ENCODE data around the gene GATA6.
A peak's percentile ranks its signal among the peaks of the same experiment; 100 is the strongest.
"Not testable (repeated sequence)": the region's sequence is repeated elsewhere in the genome, so short reads cannot be mapped to it uniquely, and the experiment has no call there.

GATA6 gene

DNA sequence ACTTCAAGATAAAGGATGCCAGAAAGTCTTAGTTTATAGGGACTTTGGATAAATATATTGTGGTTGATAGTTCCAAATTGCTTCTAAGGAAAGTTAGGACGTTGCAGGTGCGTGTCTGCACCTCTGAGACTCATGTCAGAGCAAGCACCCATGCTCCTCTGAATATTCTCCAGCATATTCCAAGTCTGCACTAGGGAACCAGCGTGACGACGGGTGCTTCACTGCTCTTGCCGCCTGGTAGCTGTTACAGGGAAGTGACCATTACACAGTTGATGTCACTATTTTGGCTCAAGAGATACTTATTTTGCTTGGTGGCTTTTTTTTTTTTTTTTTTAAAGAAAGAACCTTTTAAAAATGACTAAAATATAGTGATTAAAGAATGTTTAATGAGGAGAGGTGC is 35.6 kb downstream of the GATA6 start:
- DNase-seq (ENCODE audit: low read depth in 2 of 2) = no peak

DNA sequence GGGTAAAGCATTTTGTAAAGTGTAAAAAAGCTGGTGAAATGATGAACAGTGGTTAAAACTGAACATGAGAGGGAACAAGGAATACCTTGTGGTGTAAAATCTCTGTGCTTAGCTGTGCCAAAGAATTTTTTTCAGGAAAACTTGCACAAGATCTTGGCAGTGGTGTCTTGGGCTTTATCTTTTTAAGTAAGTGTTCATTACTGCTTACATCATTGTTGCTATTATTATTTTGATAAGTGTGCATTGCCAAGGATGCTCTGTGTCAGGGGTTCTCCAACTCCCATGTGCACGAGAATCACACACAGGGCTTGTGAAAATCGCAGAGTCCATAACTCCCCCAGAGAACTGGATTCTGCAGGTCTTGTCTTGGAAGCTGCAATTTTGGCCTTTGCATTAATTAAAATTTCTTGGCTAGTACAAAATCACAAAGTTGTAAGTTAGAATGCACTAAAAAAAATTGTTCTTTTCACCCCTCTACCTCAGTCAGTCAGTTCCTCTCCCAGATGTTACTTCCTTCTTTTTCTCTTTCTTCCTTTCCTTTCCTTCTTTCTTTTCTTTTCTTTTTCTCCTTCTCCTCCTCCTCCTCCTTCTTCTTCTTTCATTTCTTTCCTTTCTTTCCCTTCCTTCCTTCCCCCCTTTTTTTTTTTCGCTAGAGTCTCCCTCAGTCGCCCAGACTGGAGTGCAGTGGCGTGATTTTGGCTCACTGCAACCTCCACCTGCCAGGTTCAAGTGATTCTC is 37.8 kb downstream of the GATA6 start:
- DNase-seq (ENCODE audit: low read depth in 2 of 2) = no peak

DNA sequence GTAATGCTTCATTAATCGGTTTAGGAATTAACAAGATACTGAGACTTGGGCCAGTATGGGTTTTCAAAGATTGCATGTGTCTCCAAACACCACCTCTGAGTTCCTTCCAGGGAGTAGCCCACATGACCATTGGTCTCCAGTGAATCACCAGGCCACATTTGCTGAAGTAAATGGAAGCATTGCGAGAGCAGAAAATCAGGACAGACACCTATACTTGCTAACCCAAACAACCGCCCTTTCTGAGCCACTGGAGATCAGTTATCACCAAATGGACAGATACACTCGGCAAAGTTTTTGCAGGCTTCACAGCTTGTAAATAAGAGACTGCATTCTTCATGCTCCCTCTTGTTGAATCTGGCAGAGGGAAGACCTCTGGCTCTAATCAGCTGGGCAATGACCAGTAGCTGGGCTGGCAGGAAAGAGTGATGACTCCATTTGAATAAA is 40.9 kb downstream of the GATA6 start:
- no peak for DNase-seq (ENCODE audit: low read depth in 2 of 2)

DNA sequence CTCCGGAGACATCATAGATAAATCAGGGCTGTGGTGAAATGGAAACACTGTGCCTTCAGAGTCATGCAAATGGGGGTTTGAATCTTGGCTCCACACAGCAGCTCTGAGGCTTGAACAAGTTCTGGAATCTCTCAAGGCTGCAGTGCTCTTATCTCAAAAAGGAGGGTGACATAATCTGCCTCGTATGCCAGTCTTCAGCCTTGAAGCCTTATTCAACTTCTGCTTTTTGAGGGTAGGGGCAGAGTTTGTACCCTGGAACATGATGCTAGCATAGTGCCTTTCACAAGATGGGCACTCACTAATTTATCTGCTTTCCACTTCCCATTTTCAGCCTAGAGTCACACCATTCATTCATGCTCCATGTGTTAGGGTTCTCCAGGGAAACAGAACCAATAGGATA is 42.3 kb downstream of the GATA6 start:
- no peak for DNase-seq (ENCODE audit: low read depth in 2 of 2)

DNA sequence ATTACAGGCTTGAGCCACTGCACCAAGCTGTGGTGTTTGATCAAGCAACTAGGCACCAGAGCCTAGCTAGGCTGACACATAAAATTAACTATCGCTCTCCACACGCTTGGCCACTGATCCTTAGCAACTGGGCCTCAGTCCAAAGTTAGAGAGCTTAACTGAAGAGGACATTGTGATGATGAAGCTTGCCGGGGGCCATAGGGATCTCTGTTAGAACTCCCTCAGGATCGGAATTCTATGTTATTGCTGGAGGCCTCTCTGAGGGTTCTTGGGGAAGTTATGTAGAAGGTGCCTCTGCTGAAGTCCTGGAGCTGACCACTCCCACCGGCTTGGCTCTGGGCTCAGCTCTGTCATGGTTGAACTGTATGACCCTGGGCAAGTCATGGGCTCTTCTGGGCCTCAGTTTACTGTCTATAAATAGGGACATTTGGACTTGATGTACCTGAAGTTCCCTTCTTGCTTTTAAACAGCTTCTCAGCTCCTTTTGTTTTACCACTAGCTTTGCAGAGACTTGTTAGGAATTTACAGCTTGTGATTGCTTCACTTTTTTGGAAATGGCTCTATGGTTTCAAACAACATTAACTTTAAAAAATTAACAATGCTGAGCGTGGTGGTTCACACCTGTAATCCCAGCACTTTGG is 44.1 kb downstream of the GATA6 start:
- DNase-seq (ENCODE audit: low read depth in 2 of 2) = no peak

DNA sequence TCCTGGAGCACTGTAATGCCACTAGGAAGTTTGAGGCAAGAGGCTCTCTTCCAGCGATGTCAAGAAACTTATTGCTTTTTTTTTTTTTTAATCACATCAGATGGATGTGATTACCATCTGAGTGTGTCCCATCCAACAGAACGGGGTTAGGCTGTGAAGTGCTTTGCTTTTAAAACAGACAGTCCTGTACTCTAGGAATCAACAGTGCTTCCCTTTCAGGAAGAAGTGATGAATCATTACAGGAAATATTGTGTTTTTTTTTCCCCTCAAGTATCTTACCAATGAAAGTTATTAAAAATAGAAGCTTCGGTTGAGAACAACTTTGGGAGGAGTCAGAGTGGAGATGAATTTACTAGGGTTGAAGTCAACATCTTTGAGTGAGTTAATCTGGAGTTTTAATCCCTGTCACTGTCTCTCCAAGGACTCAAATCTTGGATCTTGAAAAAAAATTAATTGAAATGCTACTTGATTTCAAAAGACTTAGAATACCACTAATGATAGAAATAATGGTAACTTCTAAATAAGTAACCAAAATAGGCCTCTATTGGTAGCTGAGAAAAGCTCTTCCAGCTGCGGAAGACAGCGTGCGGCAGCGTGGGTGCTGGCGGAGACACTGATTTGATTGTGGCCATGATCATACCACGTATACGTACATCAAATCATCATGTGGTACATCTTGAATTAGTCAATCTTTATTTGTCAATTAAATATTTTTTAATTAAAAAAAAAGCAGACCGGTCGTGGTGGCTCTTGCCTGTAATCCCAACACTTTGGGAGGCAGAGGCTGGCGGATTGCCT is 45.5 kb downstream of the GATA6 start:
- no peak for DNase-seq (ENCODE audit: low read depth in 2 of 2)

DNA sequence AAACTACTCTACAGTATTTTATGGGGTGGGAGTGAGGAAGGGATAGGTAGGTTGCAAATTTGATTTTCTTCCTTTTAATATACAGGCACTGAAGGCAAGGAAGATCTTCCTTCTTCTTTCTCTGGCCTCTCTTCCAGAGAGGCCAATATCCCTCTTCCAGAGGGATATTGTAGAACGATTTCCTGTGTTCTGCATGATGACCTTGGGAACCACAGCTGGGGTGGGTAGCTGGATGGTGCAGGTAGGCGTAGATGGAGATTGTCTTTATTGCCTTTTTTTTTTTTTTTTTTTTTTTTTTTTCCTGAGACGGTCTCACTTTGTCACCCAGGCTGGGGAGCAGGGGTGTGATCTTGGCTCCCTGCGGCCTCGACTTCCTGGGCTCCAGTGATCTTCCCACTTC is 49.4 kb downstream of the GATA6 start:
- DNase-seq (ENCODE audit: low read depth in 2 of 2) = no peak

DNA sequence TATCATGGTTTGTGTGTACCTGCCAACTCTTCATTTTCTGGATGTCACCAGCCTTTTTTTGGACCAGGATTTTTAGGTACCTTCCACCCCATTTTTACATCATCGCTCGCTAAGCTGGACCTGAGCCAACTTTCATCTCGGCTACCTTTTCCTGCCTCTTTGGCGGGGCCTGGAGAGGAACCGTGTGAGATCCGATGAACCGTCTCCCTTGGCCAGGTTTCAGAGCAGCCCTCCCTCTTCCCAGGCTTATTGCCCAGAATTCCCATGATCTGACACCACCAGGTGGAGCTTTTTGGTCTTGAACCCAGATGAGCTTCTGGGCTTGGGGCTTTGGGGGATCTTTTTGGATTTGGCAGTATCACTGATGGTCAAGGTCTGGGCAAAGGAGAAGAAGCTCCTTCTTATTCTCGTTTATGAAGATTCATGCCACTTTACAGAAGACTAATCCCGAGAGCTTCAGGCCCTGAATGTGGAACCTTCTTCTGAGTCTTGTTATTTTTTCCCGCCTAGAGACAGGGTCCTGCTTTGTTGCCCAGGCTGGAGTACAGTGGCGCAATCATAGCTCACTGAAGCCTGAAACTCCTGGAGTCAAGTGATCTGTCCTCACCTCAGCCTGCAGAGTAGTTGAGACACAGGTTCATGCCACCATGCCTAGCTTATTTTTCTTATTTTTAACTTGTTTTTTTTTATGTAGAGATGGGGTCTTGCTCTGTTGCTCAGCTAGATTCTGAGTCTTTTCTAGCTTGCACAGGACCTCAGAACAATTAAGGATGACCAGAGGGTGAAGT is 50.4 kb downstream of the GATA6 start:
- no peak for DNase-seq (ENCODE audit: low read depth in 2 of 2)

DNA sequence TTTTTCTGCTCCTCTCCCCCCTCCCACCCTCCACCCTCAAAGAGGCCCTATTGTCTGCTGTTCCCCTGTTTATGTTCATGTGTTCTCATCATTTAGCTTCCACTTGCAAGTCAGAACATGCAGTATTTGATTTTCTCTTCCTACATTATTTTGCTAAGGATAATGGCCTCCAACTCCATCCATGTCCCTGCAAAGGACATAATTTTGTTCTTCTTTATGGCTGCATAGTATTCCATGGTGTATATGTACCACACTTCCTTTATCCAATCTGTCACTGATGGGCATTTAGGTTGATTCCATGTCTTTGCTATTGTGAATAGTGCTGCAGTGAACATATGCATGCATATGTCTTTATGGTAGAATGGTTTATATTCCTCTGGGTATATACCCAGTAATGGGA is 51.2 kb downstream of the GATA6 start:
- DNase-seq (ENCODE audit: low read depth in 2 of 2) = not testable (repeated sequence)

DNA sequence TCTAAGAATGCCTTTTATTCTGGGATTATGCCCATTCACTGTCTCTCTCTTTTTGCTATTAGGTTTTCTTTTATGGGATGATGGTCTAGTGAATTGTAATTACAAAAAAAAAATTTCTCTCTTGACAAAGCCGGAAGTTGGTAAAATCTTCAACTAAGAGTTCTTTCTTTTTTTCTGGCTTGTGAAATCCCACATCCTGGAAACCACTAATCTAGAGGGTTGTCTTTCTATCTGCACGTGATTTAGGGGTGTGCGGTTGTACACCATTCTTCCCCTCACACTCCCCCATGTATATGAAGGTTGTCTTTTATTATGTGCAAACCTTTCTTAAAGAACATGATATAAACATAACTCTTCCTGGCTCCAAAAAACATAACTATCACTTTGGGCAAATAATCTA is 52.0 kb downstream of the GATA6 start:
- no peak for DNase-seq (ENCODE audit: low read depth in 2 of 2)

DNA sequence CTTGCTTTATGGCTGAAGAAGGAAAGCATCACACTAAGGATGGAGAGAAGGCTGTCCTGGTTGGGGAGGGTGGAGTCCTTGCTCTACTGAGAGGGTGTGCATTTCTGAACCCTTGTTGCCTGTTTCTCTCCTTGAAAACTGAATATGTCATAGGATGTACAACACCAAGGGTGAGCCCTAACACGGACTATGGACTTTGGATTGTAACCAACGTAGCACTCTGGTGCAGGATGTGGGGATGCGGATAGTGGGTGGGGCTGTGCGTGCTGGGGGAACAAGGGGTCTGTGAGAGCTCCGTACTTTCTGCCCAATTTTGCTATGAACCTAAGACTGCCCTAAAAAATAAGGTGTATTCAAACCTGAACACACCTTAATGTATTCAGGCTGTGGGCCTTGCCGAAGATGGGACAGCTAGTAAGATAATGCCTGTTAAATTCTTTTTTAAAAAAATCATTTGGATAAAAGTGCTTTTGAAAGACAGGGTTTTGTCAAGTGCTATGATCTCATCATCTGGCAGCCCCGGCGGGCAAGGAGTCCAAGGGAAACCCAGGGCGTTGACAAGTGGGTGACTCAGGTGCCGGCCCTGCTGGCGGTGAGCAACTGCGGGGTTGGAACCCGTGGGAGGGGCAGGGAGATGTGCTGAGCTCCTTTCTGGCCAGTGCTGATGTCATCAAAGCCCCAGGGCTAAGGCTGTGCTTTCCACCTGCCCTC is 54.0 kb downstream of the GATA6 start:
- no peak for DNase-seq (ENCODE audit: low read depth in 2 of 2)

DNA sequence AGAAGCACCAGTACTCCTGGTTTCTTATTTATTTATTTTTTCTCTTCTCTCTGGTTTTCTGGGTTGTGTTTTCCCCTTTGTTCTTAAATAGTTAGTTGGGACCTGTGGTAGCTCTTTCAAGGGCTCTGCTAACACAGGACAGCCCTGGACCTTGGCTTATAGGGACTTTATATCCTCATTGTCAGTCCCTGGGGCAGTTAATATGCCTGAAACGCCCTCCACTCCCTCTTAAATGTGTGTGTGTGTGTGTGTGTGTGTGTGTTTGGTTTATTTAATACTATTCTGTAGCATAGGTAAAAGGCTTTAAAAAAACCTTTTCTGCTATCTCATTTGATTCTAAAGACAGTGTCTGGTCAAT is 54.6 kb downstream of the GATA6 start:
- DNase-seq (ENCODE audit: low read depth in 2 of 2) = no peak

DNA sequence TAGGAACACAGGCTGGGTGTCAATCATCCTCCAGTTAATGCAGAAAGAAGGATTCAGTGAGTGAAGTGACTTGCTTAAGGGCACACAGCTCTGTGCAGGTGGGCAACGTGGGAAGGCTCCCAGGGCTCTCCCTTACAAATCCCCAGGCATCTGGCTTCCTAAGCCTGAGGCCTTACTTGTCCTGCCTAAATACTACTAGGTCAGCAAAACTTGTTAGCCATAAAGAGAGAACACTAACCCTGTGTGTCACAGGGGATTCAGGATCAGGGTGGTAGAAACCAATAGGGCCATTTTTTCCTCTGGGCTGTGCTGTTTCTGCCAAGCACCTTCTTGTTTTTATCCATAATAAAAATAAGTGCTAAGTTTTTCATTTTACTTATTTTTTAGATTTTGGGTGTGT is 55.0 kb downstream of the GATA6 start:
- no peak for DNase-seq (ENCODE audit: low read depth in 2 of 2)

DNA sequence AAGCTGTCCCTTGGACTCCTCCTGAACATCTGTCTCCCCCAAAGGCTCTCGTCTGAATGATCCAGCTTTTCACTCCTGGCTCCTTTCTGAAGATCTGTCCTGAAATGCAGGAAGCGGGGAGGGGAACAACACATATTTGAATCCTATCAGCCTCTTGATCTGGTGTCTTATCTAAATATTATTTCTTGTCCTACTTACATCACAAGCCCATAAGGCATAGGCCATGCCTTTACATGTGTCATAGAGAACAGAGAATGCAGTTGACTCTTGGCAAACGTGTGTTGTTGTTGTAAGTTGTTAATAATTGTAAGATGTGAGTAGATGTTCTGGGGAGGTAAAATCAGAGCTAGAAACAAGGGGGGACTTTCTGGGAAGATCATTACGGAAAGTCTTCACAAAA is 57.4 kb downstream of the GATA6 start:
- no peak for DNase-seq (ENCODE audit: low read depth in 2 of 2)

DNA sequence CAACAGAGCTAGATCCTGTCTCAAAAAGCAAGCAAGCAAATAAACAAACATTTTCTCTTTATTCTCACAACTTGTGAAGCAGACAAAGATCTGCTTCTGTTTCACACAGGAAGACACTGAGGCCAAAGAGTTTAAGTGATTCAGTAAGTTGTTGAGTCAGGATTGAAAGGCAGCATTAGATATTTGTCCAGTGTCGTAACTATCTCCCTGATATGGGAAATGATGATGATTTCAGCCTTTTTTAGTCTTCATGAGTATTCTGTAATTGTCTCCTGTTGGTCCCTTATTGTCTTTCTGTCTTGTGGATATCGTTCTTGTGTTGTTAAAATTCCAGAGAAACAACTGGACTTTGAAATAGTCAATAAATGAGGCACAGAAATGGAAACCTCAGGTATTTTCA is 59.6 kb downstream of the GATA6 start:
- no peak for DNase-seq (ENCODE audit: low read depth in 2 of 2)

DNA sequence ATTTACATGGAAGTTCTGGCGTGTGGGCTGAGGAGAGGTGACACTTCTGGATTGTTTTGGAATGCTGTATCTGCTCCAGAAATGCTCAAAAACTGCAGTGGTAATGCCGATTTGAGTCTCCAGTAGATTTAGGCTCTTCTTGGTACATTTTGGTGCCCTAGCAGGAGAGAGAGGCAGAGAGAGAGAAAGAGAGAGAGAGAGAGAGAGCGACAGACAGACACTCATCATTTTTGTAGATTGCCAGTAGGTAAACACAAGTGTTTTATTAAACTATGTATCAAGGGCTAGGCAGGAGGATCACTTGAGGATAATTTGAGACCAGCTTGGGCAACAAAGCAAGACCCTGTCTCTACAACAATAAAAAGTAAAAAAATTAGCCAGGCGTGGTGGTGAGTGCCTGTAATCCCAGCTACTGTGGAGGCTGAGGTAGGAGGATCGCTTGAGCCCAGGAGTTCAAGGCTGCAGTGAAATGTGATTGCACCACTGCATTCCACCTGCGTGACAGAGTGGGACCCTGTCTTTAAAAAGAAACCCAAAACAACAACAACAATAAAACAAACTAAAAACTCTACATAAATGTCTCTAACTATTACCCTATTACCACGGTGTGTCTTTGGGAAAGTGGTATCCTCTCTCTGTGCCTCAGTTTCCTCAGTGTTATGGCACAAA is 60.2 kb downstream of the GATA6 start:
- no peak for DNase-seq (ENCODE audit: low read depth in 2 of 2)

DNA sequence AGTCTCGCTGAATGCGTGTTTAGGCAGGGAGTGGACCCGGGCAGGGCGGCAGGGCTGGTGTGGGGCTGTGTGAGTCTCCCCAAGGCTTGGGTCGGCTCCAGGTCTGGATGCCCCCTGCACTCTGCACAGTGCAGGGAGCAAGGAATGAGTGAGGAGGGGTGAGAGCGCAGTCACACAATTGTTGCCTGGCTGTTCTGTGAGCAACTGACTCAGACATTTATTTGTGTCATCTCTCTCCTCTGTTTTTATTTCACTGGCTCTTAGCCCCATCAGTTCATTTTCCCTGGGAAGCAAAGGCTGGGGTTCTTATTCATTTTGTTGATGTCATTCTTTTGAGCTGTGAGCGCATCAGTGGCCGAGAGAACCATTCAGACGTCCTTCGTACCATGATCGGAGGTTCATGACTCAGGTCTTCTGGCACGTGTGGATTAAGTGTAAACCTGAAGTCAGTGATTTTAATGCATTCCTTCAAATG is 61.1 kb downstream of the GATA6 start:
- no peak for DNase-seq (ENCODE audit: low read depth in 2 of 2)

DNA sequence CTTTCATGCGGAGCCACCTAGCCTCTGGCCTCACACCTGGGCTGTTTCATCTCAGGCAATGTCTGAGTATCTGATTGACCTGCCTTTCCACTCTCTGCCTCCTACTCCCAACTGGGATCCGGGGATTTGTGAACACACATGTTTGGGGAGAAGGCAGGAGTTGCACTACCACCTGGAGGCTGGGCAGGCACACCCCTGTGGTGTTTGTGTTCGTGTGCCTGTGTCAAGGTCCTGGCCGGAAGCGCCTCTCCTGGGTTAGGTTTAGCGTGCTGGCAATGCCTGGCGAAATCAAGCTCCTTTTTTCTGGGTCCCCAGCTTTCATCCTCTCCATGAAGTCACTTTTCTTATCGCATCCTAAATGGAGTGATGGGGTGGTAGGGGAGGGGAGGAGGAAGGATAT is 63.9 kb downstream of the GATA6 start:
- no peak for DNase-seq (ENCODE audit: low read depth in 2 of 2)

DNA sequence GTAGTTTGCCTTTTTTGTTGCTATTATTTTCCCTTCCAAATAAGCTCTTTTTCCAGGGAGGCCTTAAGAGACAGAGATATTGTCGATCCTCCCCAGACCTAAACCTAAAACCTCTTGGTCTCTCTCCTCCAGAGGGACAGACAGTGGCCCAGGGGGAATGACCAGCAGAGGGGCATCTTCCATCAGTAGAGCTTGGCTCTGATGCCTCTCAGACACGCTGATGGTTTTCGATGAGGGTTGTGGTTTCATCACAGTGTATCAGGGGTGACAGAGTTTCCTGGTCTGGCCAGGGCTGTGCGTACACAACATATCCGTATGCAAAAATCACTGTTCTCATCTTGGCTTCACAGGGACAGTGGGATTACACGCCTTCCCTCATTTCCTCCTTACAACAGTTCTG is 68.6 kb downstream of the GATA6 start:
- DNase-seq (ENCODE audit: low read depth in 2 of 2) = peak; percentile 9 to 11

DNA sequence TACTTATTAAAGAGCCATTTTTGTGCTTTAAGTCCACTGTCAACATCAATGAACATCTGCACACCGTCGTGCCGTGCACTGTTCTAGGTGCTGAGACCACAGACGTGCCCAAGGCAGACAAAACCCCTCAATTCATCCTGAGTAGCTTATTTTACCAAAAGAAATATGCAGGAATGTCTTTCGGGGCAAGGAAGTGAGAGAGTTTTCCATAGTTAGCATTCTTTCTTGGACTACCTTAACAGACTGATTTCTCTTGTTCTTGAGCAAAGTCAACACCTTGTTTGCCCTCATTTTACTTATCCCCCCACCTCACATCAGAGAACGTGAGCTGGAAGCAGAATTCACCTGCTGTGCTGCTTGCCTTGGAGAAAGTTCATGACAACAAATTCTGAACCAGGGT is 69.3 kb downstream of the GATA6 start:
- DNase-seq (ENCODE audit: low read depth in 2 of 2) = no peak

DNA sequence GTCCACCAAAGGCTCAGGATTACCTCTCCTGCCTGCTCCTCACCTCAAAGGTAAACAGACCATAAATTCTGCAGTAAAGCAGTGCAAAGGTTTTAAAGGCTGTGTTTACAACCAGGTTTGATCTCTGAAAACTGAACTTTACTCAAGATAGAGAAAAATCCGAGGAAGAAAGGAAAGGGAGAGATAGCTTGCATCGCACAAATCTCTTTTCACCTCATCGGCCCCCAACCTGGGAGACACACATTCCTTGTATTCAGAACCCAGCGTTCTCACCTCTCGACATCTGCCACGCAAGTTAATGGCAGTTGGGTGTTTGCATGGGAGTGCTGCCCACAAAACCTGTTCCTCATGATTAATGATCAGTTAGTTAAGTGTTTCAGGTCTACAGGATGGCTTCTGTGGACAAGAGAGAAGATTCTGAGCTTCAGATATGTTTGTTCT is 72.6 kb downstream of the GATA6 start:
- DNase-seq (ENCODE audit: low read depth in 2 of 2) = no peak
